Posterior vena cava (tissue), 2 donors: Measurements from ENCODE around the gene RAD18. TPM values are rescaled to one million over a fixed set of nuclear protein-coding genes. Genes with fewer than 3 reads are reported as not detected.
A peak's percentile ranks its signal among the peaks of the same experiment; 100 is the strongest.

Experiments
- DNase-seq: peaks from one replicate; pipeline ENCODE4 v3.0.0-alpha.2; 2020; ENCODE audit warnings: low spot score
- intact Hi-C, 2 donors: fragments of 100-400 bp; cut with DNase I; formaldehyde crosslinking; loops; one replicate each; pipeline versions ENCODE4 v1.14.1 to v1.14.2; 2022 to 2023
- long read RNA-seq, 2 donors: library from polyadenylated mRNA; unstranded; transcript quantifications; one replicate each; pipeline ENCODE4 v2.0.0, GENCODE V29; 2020 to 2021
- total RNA-seq, 2 donors: library from RNA; stranded (reverse); fragmentation: NEBNext Ultra II Directional; extraction: Animal tissue kit (Norgen Biotek cat#: 25700); gene quantifications; one replicate each; pipeline ENCODE4 v1.2.1, GENCODE V29; 2021
- donor health status: DM: yes; HTN: yes; CAD: no.
- donor health status: DM: yes; HTN: yes; CAD: no.

Gene RAD18, protein sequence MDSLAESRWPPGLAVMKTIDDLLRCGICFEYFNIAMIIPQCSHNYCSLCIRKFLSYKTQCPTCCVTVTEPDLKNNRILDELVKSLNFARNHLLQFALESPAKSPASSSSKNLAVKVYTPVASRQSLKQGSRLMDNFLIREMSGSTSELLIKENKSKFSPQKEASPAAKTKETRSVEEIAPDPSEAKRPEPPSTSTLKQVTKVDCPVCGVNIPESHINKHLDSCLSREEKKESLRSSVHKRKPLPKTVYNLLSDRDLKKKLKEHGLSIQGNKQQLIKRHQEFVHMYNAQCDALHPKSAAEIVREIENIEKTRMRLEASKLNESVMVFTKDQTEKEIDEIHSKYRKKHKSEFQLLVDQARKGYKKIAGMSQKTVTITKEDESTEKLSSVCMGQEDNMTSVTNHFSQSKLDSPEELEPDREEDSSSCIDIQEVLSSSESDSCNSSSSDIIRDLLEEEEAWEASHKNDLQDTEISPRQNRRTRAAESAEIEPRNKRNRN
- total RNA-seq, result 1 to 10 TPM; 8.1 to 8.5 TPM
- long read RNA-seq, donor 1, partial matches to known transcripts, result 0 of 2 reads
- long read RNA-seq, donor 1, other reads (novel, unspliced or antisense), result 2 of 2 reads
- long read RNA-seq, donor 2, full-length matches to known transcripts, result 2 of 8 reads
- long read RNA-seq, donor 2, partial matches to known transcripts, result 2 of 8 reads
- long read RNA-seq, donor 2, other reads (novel, unspliced or antisense), result 4 of 8 reads

DNA sequence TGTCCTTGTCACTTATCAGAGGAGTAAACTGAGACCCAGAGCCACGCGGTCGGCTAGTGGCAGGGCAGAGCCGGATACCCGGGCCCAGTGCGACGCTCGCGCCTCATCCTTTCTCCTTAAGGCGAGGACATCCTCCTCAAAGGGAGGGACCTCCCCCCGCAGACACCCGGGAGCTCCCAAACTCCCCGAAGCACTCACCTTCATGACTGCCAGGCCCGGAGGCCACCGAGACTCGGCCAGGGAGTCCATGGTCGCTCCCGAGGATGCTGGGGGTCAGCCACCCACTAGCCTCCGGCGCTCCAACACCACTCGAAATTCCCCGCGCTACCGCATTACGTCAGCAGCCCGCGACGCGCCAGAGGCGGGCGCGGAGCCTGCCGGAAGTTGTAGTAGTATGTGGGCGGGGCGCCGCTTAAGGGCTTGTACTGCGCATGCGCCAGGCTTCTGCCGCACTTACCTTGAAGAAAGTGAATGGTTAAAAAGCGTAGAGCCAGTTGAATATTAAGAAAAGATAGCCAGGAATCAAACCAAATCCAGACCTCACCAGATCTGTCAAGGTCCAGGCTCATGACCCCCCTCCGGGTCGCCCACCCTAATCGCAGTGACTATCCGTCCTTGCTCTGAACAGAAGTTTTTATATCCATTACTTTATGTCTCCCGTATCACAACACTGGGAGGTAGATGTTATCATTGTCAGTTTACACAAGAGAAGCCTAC, at the start of gene RAD18:
Gene RAD18, minus strand, starts transcription at position 336 of the 717 bp plus-strand sequence. Its CDS starts 87 bp downstream, at position 249.
- peak; percentile 97 for DNase-seq
- intact Hi-C loops, result no loop called here

DNA sequence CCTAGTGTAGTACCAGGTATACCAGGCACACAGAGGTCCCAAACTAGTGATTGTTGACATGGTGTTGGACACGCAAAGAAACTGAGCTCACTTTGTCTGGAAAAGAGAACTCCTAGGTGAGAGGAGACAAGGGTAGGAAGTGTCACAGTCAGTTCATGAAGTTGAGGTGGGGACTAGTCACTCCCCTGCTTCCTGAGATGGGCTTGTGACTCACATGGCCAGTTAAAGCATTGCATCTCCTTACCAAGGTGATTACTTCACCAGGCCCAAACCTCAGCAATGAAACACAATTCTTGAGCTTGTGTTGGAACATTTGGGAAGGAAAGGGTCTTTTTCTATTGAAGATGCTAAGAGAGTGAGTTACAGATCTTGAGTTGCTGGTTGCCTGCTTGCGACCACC, 49.2 kb upstream of the RAD18 start:
- intact Hi-C loops, result no loop called here

DNA sequence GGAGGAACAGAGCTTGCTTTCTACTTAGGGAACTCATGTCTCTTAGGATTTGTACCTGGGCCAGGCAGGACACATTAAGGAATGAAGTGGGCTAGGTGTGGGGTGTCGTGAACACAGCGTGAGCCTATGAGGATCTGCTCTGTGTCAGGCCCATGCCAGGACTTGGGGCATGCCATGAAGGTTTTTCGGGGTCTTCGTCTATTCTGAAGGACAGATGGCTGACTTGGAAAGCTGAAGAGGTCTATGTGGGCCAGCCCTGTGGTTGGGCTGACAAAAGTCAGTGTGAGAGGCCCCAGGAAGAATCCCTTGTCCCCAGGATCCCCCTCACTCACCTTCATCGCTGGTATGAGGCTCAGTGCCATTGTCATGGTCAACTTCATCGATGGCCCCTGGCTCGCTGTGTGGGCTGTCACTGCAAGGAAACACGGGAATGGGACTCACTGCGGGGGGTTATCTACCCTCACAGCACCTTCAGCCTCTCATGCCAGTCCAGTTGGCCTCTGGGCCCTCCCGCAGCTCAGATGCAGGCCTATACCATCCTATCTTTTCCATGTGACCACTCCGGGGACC, 46.8 kb upstream of the RAD18 start:
- intact Hi-C loops, result no loop called here
- DNase-seq, result no peak

More for the DNA sequence above, 49.2 kb upstream of the RAD18 start:
- no peak for DNase-seq

- DNase-seq, result no peak
- intact Hi-C loops, result no loop called here
Measured at GRCh38 chr3:9008550-9009255, 45.4 kb upstream of the RAD18 start.

- intact Hi-C loops, result no loop called here
- no peak for DNase-seq
Measured at GRCh38 chr3:9007928-9008327, 44.7 kb upstream of the RAD18 start.

DNA sequence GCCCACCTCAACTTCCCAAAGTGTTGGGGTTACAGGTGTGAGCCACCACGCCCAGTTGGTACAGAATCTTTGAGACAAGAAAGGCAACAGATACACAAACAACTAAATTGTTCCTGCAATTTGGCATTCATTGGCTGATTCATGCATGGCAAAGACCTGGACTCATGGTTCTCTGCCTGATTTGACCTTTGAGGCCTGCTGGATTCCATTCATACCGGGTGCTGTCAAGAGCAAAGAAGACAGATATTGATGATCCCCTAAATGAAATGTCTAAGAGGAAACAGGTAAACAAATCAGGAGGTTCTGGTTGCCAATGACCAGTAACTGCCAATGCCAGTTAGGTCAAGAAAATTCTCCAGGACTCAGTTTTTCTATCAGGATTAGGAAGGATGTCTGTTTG, 43.9 kb upstream of the RAD18 start:
- no peak for DNase-seq

DNA sequence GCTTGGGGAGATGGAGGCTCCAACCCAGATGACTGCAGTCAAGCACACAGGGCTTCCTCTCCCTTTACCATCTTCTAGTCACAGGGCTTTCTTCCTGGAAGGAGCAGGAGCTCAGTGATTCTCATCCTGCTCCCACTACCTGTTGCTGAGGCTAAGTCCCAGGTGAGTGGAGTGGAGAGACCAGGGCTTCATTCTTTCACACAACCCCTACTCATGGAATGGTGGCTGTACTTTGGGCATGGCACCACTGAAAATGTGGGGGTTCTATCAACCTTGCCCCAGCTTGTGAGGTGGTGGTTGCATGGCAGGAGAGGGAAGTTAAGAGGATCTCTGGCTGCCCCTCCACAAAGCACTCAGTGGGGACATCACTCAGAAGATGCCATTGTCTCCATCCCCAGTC, 36.8 kb upstream of the RAD18 start:
- no peak for DNase-seq
- intact Hi-C loops, result no loop called here

More for the DNA sequence above, 43.9 kb upstream of the RAD18 start:
- intact Hi-C loops, result no loop called here

DNA sequence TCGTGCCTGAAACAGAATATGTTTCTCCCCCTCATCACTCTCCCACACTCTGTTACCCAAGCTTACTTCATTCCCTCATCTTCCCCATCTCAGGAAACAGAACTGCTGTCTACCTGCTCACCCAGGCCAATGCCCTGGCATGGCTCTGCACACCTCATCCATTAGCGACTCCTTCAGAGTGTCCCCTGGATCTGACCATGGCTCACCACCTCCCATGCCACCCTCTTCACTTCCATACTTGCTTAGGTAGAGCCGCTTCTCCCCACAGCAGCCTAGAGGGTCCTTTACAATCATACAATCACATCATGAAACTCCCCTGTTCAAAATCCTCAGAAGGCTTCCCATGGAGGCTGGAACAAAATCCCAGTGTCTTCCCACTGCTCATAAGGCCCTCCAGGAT, 33.9 kb upstream of the RAD18 start:
- DNase-seq, result no peak
- intact Hi-C loops, result loop anchor here in 1 of 2 donors (10.0 kb wide), 1 partner anchor 68 kb away; no protein-coding TSS in a partner anchor

DNA sequence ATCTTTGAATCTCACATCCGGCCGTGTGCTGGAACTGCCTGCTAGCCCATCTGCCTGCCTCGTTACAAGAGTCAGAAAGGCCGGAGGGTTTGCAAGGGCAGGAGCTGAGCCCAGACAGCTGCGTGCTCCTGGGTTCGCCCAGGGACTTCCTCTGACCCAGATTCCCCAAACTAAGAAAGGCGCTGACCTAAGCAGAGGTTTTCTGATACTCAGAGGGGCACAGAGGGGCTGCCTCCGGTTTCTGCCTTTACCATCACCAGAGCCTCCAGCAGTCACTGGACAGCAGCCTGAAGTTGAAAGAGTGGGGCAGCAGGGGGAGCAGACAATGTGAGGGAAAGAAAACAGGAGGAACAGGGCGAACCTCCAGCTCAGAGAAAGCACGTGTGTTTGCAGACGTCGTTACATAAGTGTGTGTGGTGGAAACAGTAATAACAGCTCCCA, 33.4 kb upstream of the RAD18 start:
- intact Hi-C loops, result loop anchor here in 1 of 2 donors (10.0 kb wide), 1 partner anchor 68 kb away; no protein-coding TSS in a partner anchor
- DNase-seq, result no peak

DNA sequence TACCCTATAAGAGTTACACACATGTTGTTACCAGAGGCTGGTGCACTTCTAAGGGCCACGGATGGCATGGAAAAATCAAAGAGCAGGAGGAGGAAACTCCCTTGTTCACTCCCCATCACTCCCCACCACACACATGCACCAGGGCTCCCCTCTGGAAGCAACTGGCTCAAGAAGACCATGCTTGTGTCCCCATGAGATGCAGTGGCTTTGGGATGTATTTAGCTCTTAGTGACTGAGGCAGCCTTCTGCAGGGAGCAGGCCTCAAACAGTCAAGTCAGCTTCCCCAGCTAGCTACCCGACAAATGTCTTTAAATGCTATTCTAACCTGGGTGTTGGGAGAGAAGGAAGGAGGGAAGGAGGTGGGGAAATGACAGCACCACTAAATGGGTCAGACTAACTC, 32.9 kb upstream of the RAD18 start:
- no peak for DNase-seq
- intact Hi-C loops, result loop anchor here in 1 of 2 donors (10.0 kb wide), 1 partner anchor 69 kb away; no protein-coding TSS in a partner anchor

- DNase-seq, result no peak
- intact Hi-C loops, result loop anchor here (5.0 to 10.0 kb wide), 2 partner anchors 68 to 71 kb away; no protein-coding TSS in a partner anchor
Measured at GRCh38 chr3:8994226-8994625, 31.0 kb upstream of the RAD18 start.

- DNase-seq, result no peak
- intact Hi-C loops, result loop anchor here (5.0 to 10.0 kb wide), 2 partner anchors 69 to 71 kb away; no protein-coding TSS in a partner anchor
Measured at GRCh38 chr3:8993331-8993730, 30.1 kb upstream of the RAD18 start.

GRCh38 chr3:8992854-8993253, 29.6 kb upstream of the RAD18 start:
- intact Hi-C loops, result loop anchor here (5.0 to 10.0 kb wide), 2 partner anchors 69 to 72 kb away; no protein-coding TSS in a partner anchor
- no peak for DNase-seq

GRCh38 chr3:8992199-8992598, 28.9 kb upstream of the RAD18 start:
- DNase-seq, result no peak
- intact Hi-C loops, result loop anchor here (5.0 to 10.0 kb wide), 2 partner anchors 70 to 73 kb away; no protein-coding TSS in a partner anchor

GRCh38 chr3:8990266-8991215, 27.3 kb upstream of the RAD18 start:
- intact Hi-C loops, result loop anchor here (5.0 to 10.0 kb wide), 2 partner anchors 72 to 74 kb away; no protein-coding TSS in a partner anchor
- DNase-seq, result no peak

DNA sequence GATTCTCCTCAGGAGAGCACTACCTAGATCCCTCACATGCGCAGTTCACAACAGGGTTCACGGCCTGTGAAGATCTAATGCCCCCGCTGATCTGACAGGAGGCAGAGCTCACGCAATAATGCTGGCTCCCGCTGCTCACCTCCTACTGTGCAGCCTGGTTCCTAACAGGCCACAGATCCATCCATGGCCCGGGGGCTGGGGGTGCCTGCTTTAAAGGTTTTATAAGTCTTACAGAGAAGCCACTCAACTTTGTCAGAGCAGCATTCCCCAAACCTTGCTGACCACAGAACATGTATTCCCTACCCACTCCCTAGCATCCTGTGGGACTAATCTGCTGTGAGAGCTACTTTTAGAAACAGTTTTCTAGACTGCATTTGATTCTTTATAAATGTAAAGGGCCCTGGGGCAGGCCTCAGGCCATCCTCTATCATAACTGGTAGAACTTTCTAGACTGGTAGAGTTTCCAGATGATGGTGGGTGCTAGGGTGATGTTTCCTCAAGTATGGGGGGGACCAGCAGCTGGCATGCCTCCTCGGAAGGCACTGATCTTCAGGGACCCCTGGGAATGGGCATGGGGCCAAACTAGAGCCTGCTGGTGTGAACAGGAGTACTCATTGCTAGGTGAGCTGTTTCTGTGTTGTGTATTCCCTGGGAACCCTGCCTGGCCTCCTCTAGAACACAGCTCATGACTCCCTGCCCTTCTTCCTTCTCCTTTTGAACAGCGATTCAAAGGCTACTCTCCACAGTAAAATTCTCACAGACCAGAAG, 25.7 kb upstream of the RAD18 start:
- intact Hi-C loops, result loop anchor here in 1 of 2 donors (5.0 kb wide), 1 partner anchor 318 kb away; no protein-coding TSS in a partner anchor
- DNase-seq, result no peak

- DNase-seq, result no peak
- intact Hi-C loops, result loop anchor here in 1 of 2 donors (5.0 kb wide), 1 partner anchor 319 kb away; no protein-coding TSS in a partner anchor
Measured at GRCh38 chr3:8988384-8988655, 25.0 kb upstream of the RAD18 start.
